Heart right ventricle (tissue), 16 donors: ENCODE measurements around the gene TBK1. TPM values are rescaled to one million over a fixed set of nuclear protein-coding genes. Genes with fewer than 3 reads are reported as not detected.

ENCODE experiments used
- ATAC-seq, 8 donors: fragments of 200-7000 bp; cut with Tn5 transposase; one replicate each; pipeline ENCODE4 v1.9.1; 2020; ENCODE audit warnings: mild to moderate bottlenecking in 8 of 8, moderate library complexity in 8 of 8, moderate number of reproducible peaks in 1 of 8
- DNase-seq, 2 donors: peaks; one replicate each; pipeline ENCODE4 v3.0.0-alpha.2; 2020
- H3K27ac ChIP-seq, 10 donors: fragments of 200-600 bp; sonication (generic) in 2 of 10; one replicate each; pipeline versions ENCODE4 v1.5.0 to v1.8.0; 2020 to 2022; ENCODE audit warnings: mild to moderate bottlenecking in 3 of 10
- H3K27me3 ChIP-seq, 7 donors: fragments of 200-600 bp; one replicate each; pipeline ENCODE4 v1.8.0; 2021 to 2022; ENCODE audit warnings: mild to moderate bottlenecking in 2 of 7
- H3K36me3 ChIP-seq, 9 donors: fragments of 200-600 bp; sonication (generic) in 1 of 9; one replicate each; pipeline versions ENCODE4 v1.5.0 to v1.8.0; 2020 to 2022; ENCODE audit warnings: mild to moderate bottlenecking in 2 of 9
- H3K4me1 ChIP-seq, 9 donors: fragments of 200-600 bp; sonication (generic) in 1 of 9; one replicate each; pipeline versions ENCODE4 v1.5.0 to v1.8.0; 2020 to 2022; ENCODE audit warnings: mild to moderate bottlenecking in 4 of 9
- H3K4me3 ChIP-seq, 10 donors: fragments of 200-600 bp; sonication (generic) in 2 of 10; one replicate each; pipeline versions ENCODE4 v1.5.0 to v1.8.0; 2020 to 2022; ENCODE audit warnings: mild to moderate bottlenecking in 7 of 10, moderate library complexity in 2 of 10
- H3K9me3 ChIP-seq, 11 donors: fragments of 200-600 bp in 10 of 11; sonication (generic) in 2 of 11; one replicate each; pipeline versions ENCODE4 v1.5.0 to v1.8.0; 2013 to 2022; ENCODE audit warnings: mild to moderate bottlenecking in 2 of 11, control low read depth in 1 of 11, moderate library complexity in 1 of 11
- WGBS, 2 donors: extraction: QIAGEN DNeasy Blood & Tissue Kit; methylation state at CpG; one replicate each; pipeline ENCODE4 v1.1.7; 2013; ENCODE audit warnings: inconsistent platforms in 1 of 2; 5-methylcytosine and 5-hydroxymethylcytosine counted together
- intact Hi-C, 10 donors: fragments of 100-400 bp; cut with DNase I; formaldehyde crosslinking; loops; one replicate each; pipeline versions ENCODE4 v1.11.1 to v1.14.2; 2022
- polyA plus RNA-seq, 2 donors: library from polyadenylated mRNA; stranded (reverse); fragments of 200-250 nt; gene quantifications; one replicate each; pipeline ENCODE4 v1.2.3, GENCODE V29; 2013
- total RNA-seq, 10 donors: library from RNA; stranded (reverse); fragmentation: NEBNext Ultra II Directional in 3 of 10; extraction: Animal tissue kit (Norgen Biotek cat#: 25700) in 3 of 10; gene quantifications; one replicate each; pipeline versions ENCODE4 v1.2.1 to v1.2.4, GENCODE V29; 2021 to 2023
- TF ChIP-seq, protein P1 (sequence below), 9 donors: fragments of 200-600 bp; sonication (generic) in 2 of 9; IDR thresholded peaks; one replicate each; pipeline versions ENCODE4 v1.5.0 to v1.8.0; 2021 to 2022; ENCODE audit warnings: antibody characterized with exemption in 9 of 9, mild to moderate bottlenecking in 5 of 9, moderate library complexity in 1 of 9
- donor health status: Arrhythmogenic right ventricular cardiomyopathy.
- donor health status: ischemic (EF 13 %, LVEDD 7.1; RV severe dilation, severe dysfunction).
- donor health status: healthy with polysubstance abuse.
- donor health status: DM: no; HTN: yes; CAD: no.
- donor health status: DM: no; HTN: no; CAD: no.
- donor health status: ischemic (EF 25% LVEDD 6.9; RV normal size, moderate dysfunction).
- donor health status: ischemic (EF 25% LVEDD 5.7; RV mildly dilated, moderate dysfunction).
- donor health status: healthy.
- donor health status: DM: yes; HTN: yes; CAD: no.
- donor health status: Ischemic cardiomyopathy.
- donor health status: ischemic (EF 35%, LVEDD 5.7; RV mildly dilated, moderate dysfunction).
- donor health status: nonischemic (EF 11% LVEDD 7.7; RV severe dilation, severe dysfunction).
- donor health status: DM: yes; HTN: yes; CAD: no.
- donor health status: PGD.
- donor health status: ischemic (EF 29% LVEDD 5.4; RV normal size, mild dysfunction).
- donor health status: nonischemic (EF 23%, LVEDD 6.1; RV moderate dilation, normal function).

The TBK1 gene
- total and polyA plus RNA-seq, 12 donors: 8.2 to 15.1 (median 10.5) TPM

DNA sequence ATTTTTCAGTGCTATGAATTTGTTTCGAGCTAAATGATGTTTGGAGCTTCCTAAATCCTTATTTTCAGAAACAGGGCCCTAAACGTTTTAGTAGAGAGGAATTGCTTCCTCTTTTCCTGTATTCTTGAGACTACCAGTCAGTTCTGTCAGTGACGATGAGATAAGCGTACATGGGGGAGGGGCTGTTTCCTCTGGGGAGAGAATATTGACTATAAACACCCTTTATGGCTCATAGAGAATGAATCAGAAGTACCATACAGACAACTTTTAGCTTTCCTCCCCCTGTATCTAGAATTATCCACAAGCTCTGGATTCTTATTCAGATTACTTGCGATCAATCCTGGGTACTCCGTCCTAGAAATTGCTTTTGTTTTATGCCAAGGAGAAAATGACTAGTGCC is 5.1 kb downstream of the TBK1 start:
- Histone ChIP-seq H3K27ac (peak overlapping the region in 2 of 10 donors; percentile 37 to 53), H3K27me3 (no peaks in the 10 kb centered on the region), H3K4me1 (peaks cover 0 to 77% (median 35%) of the 10 kb centered on the region in 9 donors), H3K9me3 (no peaks in the 10 kb centered on the region), H3K36me3 (peaks cover 0 to 43% (median 5%) of the 10 kb centered on the region in 9 donors), H3K4me3 (no peak overlapping the region)
- no peak for ATAC-seq
- intact Hi-C loops: loop anchor here in 1 of 10 donors (10.0 kb wide), 1 partner anchor 238 kb away; no protein-coding TSS in a partner anchor
- 52 to 59% methylated on average over 6 of the region's 6 CpGs for WGBS, 2 donors
- TF ChIP-seq, protein P1, sequence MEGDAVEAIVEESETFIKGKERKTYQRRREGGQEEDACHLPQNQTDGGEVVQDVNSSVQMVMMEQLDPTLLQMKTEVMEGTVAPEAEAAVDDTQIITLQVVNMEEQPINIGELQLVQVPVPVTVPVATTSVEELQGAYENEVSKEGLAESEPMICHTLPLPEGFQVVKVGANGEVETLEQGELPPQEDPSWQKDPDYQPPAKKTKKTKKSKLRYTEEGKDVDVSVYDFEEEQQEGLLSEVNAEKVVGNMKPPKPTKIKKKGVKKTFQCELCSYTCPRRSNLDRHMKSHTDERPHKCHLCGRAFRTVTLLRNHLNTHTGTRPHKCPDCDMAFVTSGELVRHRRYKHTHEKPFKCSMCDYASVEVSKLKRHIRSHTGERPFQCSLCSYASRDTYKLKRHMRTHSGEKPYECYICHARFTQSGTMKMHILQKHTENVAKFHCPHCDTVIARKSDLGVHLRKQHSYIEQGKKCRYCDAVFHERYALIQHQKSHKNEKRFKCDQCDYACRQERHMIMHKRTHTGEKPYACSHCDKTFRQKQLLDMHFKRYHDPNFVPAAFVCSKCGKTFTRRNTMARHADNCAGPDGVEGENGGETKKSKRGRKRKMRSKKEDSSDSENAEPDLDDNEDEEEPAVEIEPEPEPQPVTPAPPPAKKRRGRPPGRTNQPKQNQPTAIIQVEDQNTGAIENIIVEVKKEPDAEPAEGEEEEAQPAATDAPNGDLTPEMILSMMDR (IDR thresholded peaks at IDR 0.05): no peak
- DNase-seq: no peak

DNA sequence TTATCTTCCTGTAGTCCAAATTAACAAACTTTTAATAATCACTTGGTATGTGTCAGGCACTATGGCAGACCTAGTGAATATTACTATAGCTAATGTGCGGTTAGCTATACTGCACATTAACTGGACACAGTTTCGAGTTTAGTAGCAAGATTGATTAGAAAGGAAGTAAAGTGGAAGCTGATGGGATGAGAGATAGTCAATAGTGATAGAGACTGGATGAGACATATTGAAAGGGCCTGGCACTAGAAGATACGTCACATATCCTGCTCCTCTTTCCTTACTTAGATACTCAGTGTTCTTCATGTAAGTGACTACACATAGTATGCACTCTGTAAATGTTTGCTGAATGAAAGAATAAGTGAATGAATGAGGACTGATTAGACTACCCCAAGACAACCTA is 5.5 kb downstream of the TBK1 start:
- TF ChIP-seq, protein P1 (IDR thresholded peaks at IDR 0.05): no peak
- Histone ChIP-seq H3K27me3 (no peaks in the 10 kb centered on the region), H3K9me3 (no peaks in the 10 kb centered on the region), H3K27ac (peak overlapping the region in 2 of 10 donors; percentile 37 to 53), H3K4me1 (peaks cover 0 to 77% (median 35%) of the 10 kb centered on the region in 9 donors), H3K36me3 (peaks cover 0 to 47% (median 5%) of the 10 kb centered on the region in 9 donors), H3K4me3 (no peak overlapping the region)
- 87 to 88% methylated on average over 3 of the region's 3 CpGs for WGBS, 2 donors
- intact Hi-C loops: loop anchor here in 1 of 10 donors (10.0 kb wide), 1 partner anchor 237 kb away; no protein-coding TSS in a partner anchor
- no peak for DNase-seq
- no peak for ATAC-seq

DNA sequence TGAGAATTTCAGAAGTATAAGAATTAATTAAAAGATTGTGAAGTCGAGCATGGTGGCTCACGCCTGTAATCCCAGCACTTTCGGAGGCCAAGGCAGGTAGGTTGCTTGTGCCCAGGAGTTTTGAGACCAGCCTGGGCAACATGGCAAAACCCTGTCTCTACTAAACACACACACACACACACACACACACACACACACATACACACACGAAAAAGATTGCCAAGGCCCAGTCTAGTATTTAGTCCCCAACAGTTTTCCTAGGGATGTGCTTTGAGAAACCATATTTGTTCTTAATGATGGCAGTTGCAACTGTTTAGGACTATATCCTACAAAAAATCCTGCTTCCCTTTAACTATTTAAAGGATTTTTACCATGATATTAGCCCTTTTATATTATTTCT is 6.0 kb downstream of the TBK1 start:
- ATAC-seq (no peak), DNase-seq (no peak)
- TF ChIP-seq, protein P1 (IDR thresholded peaks at IDR 0.05): no peak
- H3K9me3 ChIP-seq: no peaks in the 10 kb centered on the region
- H3K27ac ChIP-seq: peak overlapping the region in 2 of 10 donors; percentile 53 to 71
- 83 to 89% methylated on average over 4 of the region's 4 CpGs for WGBS, 2 donors
- H3K4me1 ChIP-seq: peaks cover 0 to 76% (median 33%) of the 10 kb centered on the region in 9 donors
- no peak overlapping the region for H3K4me3 ChIP-seq
- H3K36me3 ChIP-seq: peaks cover 0 to 52% (median 5%) of the 10 kb centered on the region in 9 donors
- no peaks in the 10 kb centered on the region for H3K27me3 ChIP-seq
- intact Hi-C loops: loop anchor here in 1 of 10 donors (10.0 kb wide), 1 partner anchor 237 kb away; no protein-coding TSS in a partner anchor

- DNase-seq (peak in 1 of 2 donors; percentile 9), ATAC-seq (peak in 4 of 8 donors; percentile 46 to 52 (median 50))
- Histone ChIP-seq H3K27ac (peak overlapping the region in 8 of 10 donors; percentile 30 to 86 (median 50)), H3K36me3 (peaks cover 0 to 67% (median 10%) of the 10 kb centered on the region in 9 donors), H3K4me3 (peak overlapping the region in 8 of 10 donors; percentile 8 to 47 (median 42)), H3K27me3 (no peaks in the 10 kb centered on the region), H3K4me1 (peaks cover 0 to 62% (median 24%) of the 10 kb centered on the region in 9 donors), H3K9me3 (no peaks in the 10 kb centered on the region)
- 40 to 46% methylated on average over 3 of the region's 3 CpGs for whole genome bisulfite sequencing, 2 donors
- TF ChIP-seq, protein P1 (IDR thresholded peaks at IDR 0.05): no peak
- intact Hi-C loops: loop anchor here in 1 of 10 donors (10.0 kb wide), 1 partner anchor 235 kb away; no protein-coding TSS in a partner anchor
Observed at GRCh38 chr12:64459394-64459891, 7.5 kb downstream of the TBK1 start.
